A549 (cell line): ENCODE results near the gene CADM2. TPM values are rescaled to one million over a fixed set of nuclear protein-coding genes. Genes with fewer than 3 reads are reported as not detected.

Source experiments
- ATAC-seq, 2 experiments: fragments of 200-7000 bp in 1 of 2; fragments of >200 bp in 1 of 2; cut with Nextera tagmentation in 1 of 2; cut with Tn5 transposase in 1 of 2; 3 replicates each; pipeline versions ENCODE4 v1.8.0 to v1.9.1; 2018 to 2020; ENCODE audit warnings: mild to moderate bottlenecking in 1 of 2, moderate library complexity in 1 of 2
- CTCF ChIA-PET: fragments of 300-600 bp; sonication (Branson Sonifier 250); formaldehyde crosslinking; extraction: SDS; loops from one replicate; lab custom pipeline; 2021; ENCODE audit warnings: antibody characterized with exemption, inconsistent platforms; lab: Yijun Ruan, JAX
- POLR2A ChIA-PET: fragments of 350-600 bp; formaldehyde crosslinking; extraction: SDS; loops from one replicate; lab custom pipeline; 2021; ENCODE audit warnings: antibody characterized with exemption, inconsistent platforms; lab: Yijun Ruan, JAX
- DNase-seq, 2 experiments: peaks; one replicate each; pipeline versions ENCODE4 v3.0.0 to v3.0.0-alpha.2; 2011 to 2016; ENCODE audit warnings: low read depth in 1 of 2, low spot score in 1 of 2
- FAIRE-seq: peaks from 2 replicates; lab custom pipeline; 2011; peaks lifted over from hg19 to GRCh38; lab: Jason Lieb, UNC
- H3K27ac ChIP-seq, 2 experiments: fragments of >200 bp; sonication (Bioruptor Twin); formaldehyde crosslinking; 3 replicates each; pipeline ENCODE4 v1.5.1; 2016 to 2017
- H3K4me1 ChIP-seq: fragments of >200 bp; sonication (Bioruptor Twin); formaldehyde crosslinking; 3 replicates; pipeline ENCODE4 v1.6.1; 2016
- H3K4me2 ChIP-seq: fragments of >200 bp; sonication (Bioruptor Twin); formaldehyde crosslinking; 3 replicates; pipeline ENCODE4 v1.6.1; 2016
- H3K4me3 ChIP-seq: fragments of >200 bp; sonication (Bioruptor Twin); formaldehyde crosslinking; 3 replicates; pipeline ENCODE4 v1.5.1; 2016
- H3K9me3 ChIP-seq: fragments of >200 bp; sonication (Bioruptor Twin); formaldehyde crosslinking; 3 replicates; pipeline ENCODE4 v1.6.1; 2016
- EP300 ChIP-seq, 2 experiments: fragments of >200 bp; sonication (Bioruptor Twin); formaldehyde crosslinking; IDR thresholded peaks; 2 replicates in 1 of 2; 3 replicates in 1 of 2; pipeline ENCODE4 v1.6.1; 2016 to 2017
- HOXA7 ChIP-seq: fragments of 250-450 bp; sonication (Bioruptor Pico); IDR thresholded peaks from 2 replicates; pipeline ENCODE4 v1.5.0; 2020; ENCODE audit warnings: mild to moderate bottlenecking, moderate library complexity
- HOXB13 ChIP-seq: fragments of 250-450 bp; sonication (Bioruptor Pico); IDR thresholded peaks from 2 replicates; pipeline ENCODE4 v1.5.0; 2020; ENCODE audit warnings: low read depth, mild to moderate bottlenecking, moderate library complexity
- HOXB5 ChIP-seq: fragments of 250-450 bp; sonication (Bioruptor Pico); IDR thresholded peaks from 2 replicates; pipeline ENCODE4 v1.5.0; 2020; ENCODE audit warnings: mild to moderate bottlenecking, moderate library complexity
- JUNB ChIP-seq: fragments of >200 bp; sonication (Bioruptor Twin); formaldehyde crosslinking; IDR thresholded peaks from 2 replicates; pipeline ENCODE4 v1.6.1; 2016
- KDM1A ChIP-seq: fragments of 200-600 bp; sonication (generic); IDR thresholded peaks from 2 replicates; pipeline ENCODE4 v1.6.1; 2016; ENCODE audit warnings: low read depth, mild to moderate bottlenecking
- MAZ ChIP-seq: fragments of 150-350 bp; IDR thresholded peaks from 2 replicates; pipeline ENCODE4 v1.6.1; 2014; ENCODE audit warnings: antibody characterized with exemption, low read depth, low read length, borderline replicate concordance
- MYC ChIP-seq: IDR thresholded peaks from 2 replicates; pipeline ENCODE4 v1.6.1; 2012; ENCODE audit warnings: mild to moderate bottlenecking, inconsistent platforms, low read length, improper control_type of control experiment, borderline replicate concordance
- NFE2L2 ChIP-seq: fragments of 150-350 bp; conservative IDR thresholded peaks from 2 replicates; pipeline ENCODE4 v1.6.1; 2014; ENCODE audit warnings: low read length
- NR3C1 ChIP-seq: fragments of >200 bp; sonication (Bioruptor Twin); formaldehyde crosslinking; IDR thresholded peaks from 3 replicates; pipeline ENCODE4 v1.6.1; 2017
- POLR2A ChIP-seq: IDR thresholded peaks from 2 replicates; pipeline ENCODE4 v1.6.1; 2012; ENCODE audit warnings: mild to moderate bottlenecking, low read length
- RAD21 ChIP-seq, 2 experiments: fragments of >200 bp in 1 of 2; sonication (Bioruptor Twin) in 1 of 2; formaldehyde crosslinking in 1 of 2; IDR thresholded peaks in 1 of 2; conservative IDR thresholded peaks in 1 of 2; 2 replicates in 1 of 2; 3 replicates in 1 of 2; pipeline ENCODE4 v1.6.1; 2012 to 2018; ENCODE audit warnings: inconsistent platforms in 1 of 2
- RFX5 ChIP-seq: fragments of 450-650 bp; IDR thresholded peaks from 2 replicates; pipeline ENCODE4 v1.7.1; 2014; ENCODE audit warnings: antibody characterized with exemption, mild to moderate bottlenecking, moderate library complexity
- RNF2 ChIP-seq: fragments of 200-600 bp; sonication (generic); IDR thresholded peaks from 2 replicates; pipeline ENCODE4 v1.6.1; 2016; ENCODE audit warnings: low read depth, mild to moderate bottlenecking, antibody characterized with exemption, moderate library complexity, borderline replicate concordance
- SMC3 ChIP-seq: fragments of >200 bp; sonication (Bioruptor Twin); formaldehyde crosslinking; IDR thresholded peaks from 3 replicates; pipeline ENCODE4 v1.6.1; 2018; ENCODE audit warnings: inconsistent platforms
- TP53 ChIP-seq: fragments of 250-450 bp; sonication (Bioruptor Pico); IDR thresholded peaks from 2 replicates; pipeline ENCODE4 v1.5.0; 2021; ENCODE audit warnings: mild to moderate bottlenecking, moderate library complexity
- ZC3H11A ChIP-seq: fragments of 450-650 bp; IDR thresholded peaks from 2 replicates; pipeline ENCODE4 v1.6.1; 2014; ENCODE audit warnings: antibody characterized with exemption, mild to moderate bottlenecking
- ZFP36 ChIP-seq: fragments of 450-650 bp; IDR thresholded peaks from 2 replicates; pipeline ENCODE4 v1.6.1; 2014; ENCODE audit warnings: borderline replicate concordance; ENCODE audit not compliant: partially characterized antibody
- ZNF302 ChIP-seq: fragments of 250-450 bp; sonication (Bioruptor Pico); IDR thresholded peaks from 2 replicates; pipeline ENCODE4 v1.9.0; 2021; ENCODE audit warnings: inconsistent platforms, mild to moderate bottlenecking, moderate library complexity
- ZSCAN20 ChIP-seq: fragments of 250-450 bp; sonication (Bioruptor Pico); IDR thresholded peaks from 2 replicates; pipeline ENCODE4 v1.8.0; 2022; ENCODE audit warnings: mild to moderate bottlenecking, moderate library complexity
- WGBS: methylation state at CpG from one replicate; pipeline ENCODE4 v1.1.6; 2017; ENCODE audit errors: missing lambda C conversion rate; 5-methylcytosine and 5-hydroxymethylcytosine counted together
- polyA plus RNA-seq, 4 experiments: library from polyadenylated mRNA; depleted of rRNA in 3 of 4; stranded (reverse); fragments of >200 nt; fragmentation: RNase III in 1 of 4; extraction: RNeasy Plus Mini Kit Qiagen cat#74134 plus additional on column Dnase treatment in 1 of 4; gene quantifications; 2 replicates in 3 of 4; 3 replicates in 1 of 4; pipeline ENCODE4 v1.2.3, GENCODE V29; 2011 to 2017
- TF ChIP-seq, protein P1 (sequence below): fragments of >200 bp; sonication (Bioruptor Twin); formaldehyde crosslinking; IDR thresholded peaks from 2 replicates; pipeline ENCODE4 v1.6.1; 2016
- TF ChIP-seq, protein P2 (sequence below): fragments of 250-450 bp; sonication (Bioruptor Pico); IDR thresholded peaks from 2 replicates; pipeline ENCODE4 v1.5.0; 2021; ENCODE audit warnings: mild to moderate bottlenecking, moderate library complexity, borderline replicate concordance
- TF ChIP-seq, protein P3 (sequence below): fragments of 150-350 bp; IDR thresholded peaks from 2 replicates; pipeline ENCODE4 v1.6.1; 2014; ENCODE audit warnings: low read depth, mild to moderate bottlenecking, low read length
- TF ChIP-seq, protein P4 (sequence below): IDR thresholded peaks from 2 replicates; pipeline ENCODE4 v1.6.1; 2012; ENCODE audit warnings: low read depth, borderline replicate concordance
- TF ChIP-seq, protein P5 (sequence below): fragments of 450-650 bp; IDR thresholded peaks from 2 replicates; pipeline ENCODE4 v1.6.1; 2014; ENCODE audit warnings: antibody characterized with exemption
- TF ChIP-seq, protein P6 (sequence below): fragments of 200-600 bp; sonication (generic); IDR thresholded peaks from 2 replicates; pipeline ENCODE4 v1.6.1; 2016; ENCODE audit warnings: antibody characterized with exemption, mild to moderate bottlenecking, moderate library complexity
- TF ChIP-seq, protein P7 (sequence below): fragments of 250-450 bp; sonication (Bioruptor Pico); IDR thresholded peaks from 2 replicates; pipeline ENCODE4 v1.5.0; 2020; ENCODE audit warnings: low read depth, mild to moderate bottlenecking, moderate library complexity

The CADM2 gene
- polyA plus RNA-seq, 2 of the 4 experiments (the other 2 are of a cell fraction): 0.05 to 0.71 TPM

DNA sequence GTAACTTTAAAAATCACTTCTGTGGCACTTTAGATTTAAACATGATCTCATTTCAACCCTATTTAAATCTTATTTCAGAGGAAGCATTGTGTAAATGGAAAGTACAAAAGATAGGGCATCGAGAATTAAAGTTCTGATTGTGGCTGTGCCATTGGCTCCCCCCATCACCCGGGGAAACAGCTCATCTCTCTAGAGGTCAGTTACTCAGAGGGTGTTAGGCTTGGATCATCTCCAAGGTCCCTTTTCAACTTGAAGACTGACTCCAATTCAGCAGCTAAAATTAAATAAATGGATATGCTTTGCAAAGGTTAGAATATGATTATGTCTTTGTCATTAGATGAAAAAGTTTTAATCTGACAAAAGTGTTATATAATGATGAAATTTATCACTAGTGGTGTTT lies 20.1 kb downstream of the CADM2 start:
- Histone ChIP-seq H3K9me3 (no peaks in the 10 kb centered on the region), H3K27ac (no peak overlapping the region), H3K4me3 (no peak overlapping the region), H3K4me1 (no peaks in the 10 kb centered on the region), H3K4me2 (no peak overlapping the region)
- 7% methylated on average over 2 of the region's 2 CpGs for WGBS
- FAIRE-seq (no peak), ATAC-seq (no peak), DNase-seq (no peak)
- ChIA-PET POLR2A (no interaction called here), CTCF (no interaction called here)
- no peak for TF ChIP-seq HOXB5 (CRISPR knock-in tag)
- no peak for TF ChIP-seq TP53 (CRISPR knock-in tag)
- TF ChIP-seq KDM1A: no peak
- no peak for TF ChIP-seq HOXB13 (CRISPR knock-in tag)
- TF ChIP-seq HOXA7 (CRISPR knock-in tag): no peak
- no peak for TF ChIP-seq NR3C1
- TF ChIP-seq, protein P1, sequence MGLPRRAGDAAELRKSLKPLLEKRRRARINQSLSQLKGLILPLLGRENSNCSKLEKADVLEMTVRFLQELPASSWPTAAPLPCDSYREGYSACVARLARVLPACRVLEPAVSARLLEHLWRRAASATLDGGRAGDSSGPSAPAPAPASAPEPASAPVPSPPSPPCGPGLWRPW: no peak
- TF ChIP-seq SMC3: no peak
- TF ChIP-seq, protein P2, sequence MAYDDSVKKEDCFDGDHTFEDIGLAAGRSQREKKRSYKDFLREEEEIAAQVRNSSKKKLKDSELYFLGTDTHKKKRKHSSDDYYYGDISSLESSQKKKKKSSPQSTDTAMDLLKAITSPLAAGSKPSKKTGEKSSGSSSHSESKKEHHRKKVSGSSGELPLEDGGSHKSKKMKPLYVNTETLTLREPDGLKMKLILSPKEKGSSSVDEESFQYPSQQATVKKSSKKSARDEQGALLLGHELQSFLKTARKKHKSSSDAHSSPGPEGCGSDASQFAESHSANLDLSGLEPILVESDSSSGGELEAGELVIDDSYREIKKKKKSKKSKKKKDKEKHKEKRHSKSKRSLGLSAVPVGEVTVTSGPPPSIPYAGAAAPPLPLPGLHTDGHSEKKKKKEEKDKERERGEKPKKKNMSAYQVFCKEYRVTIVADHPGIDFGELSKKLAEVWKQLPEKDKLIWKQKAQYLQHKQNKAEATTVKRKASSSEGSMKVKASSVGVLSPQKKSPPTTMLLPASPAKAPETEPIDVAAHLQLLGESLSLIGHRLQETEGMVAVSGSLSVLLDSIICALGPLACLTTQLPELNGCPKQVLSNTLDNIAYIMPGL: no peak
- TF ChIP-seq ZFP36: no peak
- TF ChIP-seq MAZ: no peak
- TF ChIP-seq NFE2L2: no peak
- no peak for TF ChIP-seq ZNF302 (CRISPR knock-in tag)
- TF ChIP-seq JUNB: no peak
- TF ChIP-seq, protein P3, sequence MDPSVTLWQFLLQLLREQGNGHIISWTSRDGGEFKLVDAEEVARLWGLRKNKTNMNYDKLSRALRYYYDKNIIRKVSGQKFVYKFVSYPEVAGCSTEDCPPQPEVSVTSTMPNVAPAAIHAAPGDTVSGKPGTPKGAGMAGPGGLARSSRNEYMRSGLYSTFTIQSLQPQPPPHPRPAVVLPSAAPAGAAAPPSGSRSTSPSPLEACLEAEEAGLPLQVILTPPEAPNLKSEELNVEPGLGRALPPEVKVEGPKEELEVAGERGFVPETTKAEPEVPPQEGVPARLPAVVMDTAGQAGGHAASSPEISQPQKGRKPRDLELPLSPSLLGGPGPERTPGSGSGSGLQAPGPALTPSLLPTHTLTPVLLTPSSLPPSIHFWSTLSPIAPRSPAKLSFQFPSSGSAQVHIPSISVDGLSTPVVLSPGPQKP: no peak

DNA sequence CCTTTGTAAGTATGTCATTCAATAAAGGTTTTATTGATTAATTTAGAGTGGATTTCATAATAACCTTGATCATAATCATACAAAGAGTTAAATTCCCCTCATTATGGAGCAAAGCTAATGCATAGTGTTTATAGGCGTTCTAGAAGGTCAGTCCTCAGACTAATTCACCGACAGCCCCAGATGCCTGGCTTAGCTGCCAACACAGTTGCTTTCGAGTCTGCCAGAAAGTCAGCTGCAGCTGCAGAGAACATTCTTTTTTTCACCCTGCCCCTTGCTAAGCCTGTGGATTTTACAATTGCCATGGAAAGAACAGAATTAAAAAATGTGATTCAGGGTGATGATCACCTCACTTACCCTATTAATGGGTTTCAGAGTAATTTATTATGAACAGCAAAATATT lies 21.2 kb downstream of the CADM2 start:
- Histone ChIP-seq H3K4me3 (no peak overlapping the region), H3K4me1 (no peaks in the 10 kb centered on the region)
- ATAC-seq (no peak), FAIRE-seq (no peak), DNase-seq (no peak)
- 10% methylated on average over 3 of the region's 3 CpGs for WGBS
- no peak for TF ChIP-seq RFX5
- TF ChIP-seq, protein P4, sequence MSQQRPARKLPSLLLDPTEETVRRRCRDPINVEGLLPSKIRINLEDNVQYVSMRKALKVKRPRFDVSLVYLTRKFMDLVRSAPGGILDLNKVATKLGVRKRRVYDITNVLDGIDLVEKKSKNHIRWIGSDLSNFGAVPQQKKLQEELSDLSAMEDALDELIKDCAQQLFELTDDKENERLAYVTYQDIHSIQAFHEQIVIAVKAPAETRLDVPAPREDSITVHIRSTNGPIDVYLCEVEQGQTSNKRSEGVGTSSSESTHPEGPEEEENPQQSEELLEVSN: no peak
- TF ChIP-seq, protein P2: no peak
- no peak for TF ChIP-seq ZSCAN20 (CRISPR knock-in tag)
- no peak for TF ChIP-seq EP300 (IDR thresholded peaks at IDR 0.05)
- no peak for TF ChIP-seq MYC
- TF ChIP-seq POLR2A: no peak
- TF ChIP-seq MAZ: no peak
- TF ChIP-seq ZC3H11A: no peak
- TF ChIP-seq NR3C1: no peak
- TF ChIP-seq HOXA7 (CRISPR knock-in tag): no peak
- TF ChIP-seq, protein P5, sequence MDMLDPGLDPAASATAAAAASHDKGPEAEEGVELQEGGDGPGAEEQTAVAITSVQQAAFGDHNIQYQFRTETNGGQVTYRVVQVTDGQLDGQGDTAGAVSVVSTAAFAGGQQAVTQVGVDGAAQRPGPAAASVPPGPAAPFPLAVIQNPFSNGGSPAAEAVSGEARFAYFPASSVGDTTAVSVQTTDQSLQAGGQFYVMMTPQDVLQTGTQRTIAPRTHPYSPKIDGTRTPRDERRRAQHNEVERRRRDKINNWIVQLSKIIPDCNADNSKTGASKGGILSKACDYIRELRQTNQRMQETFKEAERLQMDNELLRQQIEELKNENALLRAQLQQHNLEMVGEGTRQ: no peak
- no peak for TF ChIP-seq RAD21 (conservative IDR thresholded peaks at IDR 0.05 in 1 of 2, IDR thresholded peaks at IDR 0.05 in 1 of 2)
- TF ChIP-seq RNF2: no peak
- TF ChIP-seq, protein P6, sequence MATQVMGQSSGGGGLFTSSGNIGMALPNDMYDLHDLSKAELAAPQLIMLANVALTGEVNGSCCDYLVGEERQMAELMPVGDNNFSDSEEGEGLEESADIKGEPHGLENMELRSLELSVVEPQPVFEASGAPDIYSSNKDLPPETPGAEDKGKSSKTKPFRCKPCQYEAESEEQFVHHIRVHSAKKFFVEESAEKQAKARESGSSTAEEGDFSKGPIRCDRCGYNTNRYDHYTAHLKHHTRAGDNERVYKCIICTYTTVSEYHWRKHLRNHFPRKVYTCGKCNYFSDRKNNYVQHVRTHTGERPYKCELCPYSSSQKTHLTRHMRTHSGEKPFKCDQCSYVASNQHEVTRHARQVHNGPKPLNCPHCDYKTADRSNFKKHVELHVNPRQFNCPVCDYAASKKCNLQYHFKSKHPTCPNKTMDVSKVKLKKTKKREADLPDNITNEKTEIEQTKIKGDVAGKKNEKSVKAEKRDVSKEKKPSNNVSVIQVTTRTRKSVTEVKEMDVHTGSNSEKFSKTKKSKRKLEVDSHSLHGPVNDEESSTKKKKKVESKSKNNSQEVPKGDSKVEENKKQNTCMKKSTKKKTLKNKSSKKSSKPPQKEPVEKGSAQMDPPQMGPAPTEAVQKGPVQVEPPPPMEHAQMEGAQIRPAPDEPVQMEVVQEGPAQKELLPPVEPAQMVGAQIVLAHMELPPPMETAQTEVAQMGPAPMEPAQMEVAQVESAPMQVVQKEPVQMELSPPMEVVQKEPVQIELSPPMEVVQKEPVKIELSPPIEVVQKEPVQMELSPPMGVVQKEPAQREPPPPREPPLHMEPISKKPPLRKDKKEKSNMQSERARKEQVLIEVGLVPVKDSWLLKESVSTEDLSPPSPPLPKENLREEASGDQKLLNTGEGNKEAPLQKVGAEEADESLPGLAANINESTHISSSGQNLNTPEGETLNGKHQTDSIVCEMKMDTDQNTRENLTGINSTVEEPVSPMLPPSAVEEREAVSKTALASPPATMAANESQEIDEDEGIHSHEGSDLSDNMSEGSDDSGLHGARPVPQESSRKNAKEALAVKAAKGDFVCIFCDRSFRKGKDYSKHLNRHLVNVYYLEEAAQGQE: no peak
- no peak for TF ChIP-seq TP53 (CRISPR knock-in tag)
- TF ChIP-seq, protein P7, sequence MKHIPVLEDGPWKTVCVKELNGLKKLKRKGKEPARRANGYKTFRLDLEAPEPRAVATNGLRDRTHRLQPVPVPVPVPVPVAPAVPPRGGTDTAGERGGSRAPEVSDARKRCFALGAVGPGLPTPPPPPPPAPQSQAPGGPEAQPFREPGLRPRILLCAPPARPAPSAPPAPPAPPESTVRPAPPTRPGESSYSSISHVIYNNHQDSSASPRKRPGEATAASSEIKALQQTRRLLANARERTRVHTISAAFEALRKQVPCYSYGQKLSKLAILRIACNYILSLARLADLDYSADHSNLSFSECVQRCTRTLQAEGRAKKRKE (CRISPR knock-in tag): no peak
- TF ChIP-seq, all 56 proteins: peak for 0
- ChIA-PET POLR2A (no interaction called here), CTCF (no interaction called here)
- H3K9me3 ChIP-seq: no peaks in the 10 kb centered on the region
- H3K27ac ChIP-seq: no peak overlapping the region
- no peak overlapping the region for H3K4me2 ChIP-seq
